ENCODE data around the gene DHFR.
"Not testable (repeated sequence)": the region's sequence is repeated elsewhere in the genome, so short reads cannot be mapped to it uniquely, and the experiment has no call there.

DHFR gene

GRCh38 chr5:80597500-80597899, 57.3 kb downstream of the DHFR start:
- H3K27ac ChIP-seq: no peak overlapping the region
- no peak for TF ChIP-seq CTCF (IDR thresholded peaks at IDR 0.05)
- TF ChIP-seq ZFX (IDR thresholded peaks at IDR 0.05; ENCODE audit: borderline replicate concordance): no peak

GRCh38 chr5:80594810-80595209, 60.0 kb downstream of the DHFR start:
- H3K27ac ChIP-seq: no peak overlapping the region
- no peak for TF ChIP-seq ZFX (IDR thresholded peaks at IDR 0.05; ENCODE audit: borderline replicate concordance)
- no peak for TF ChIP-seq CTCF (IDR thresholded peaks at IDR 0.05)

- H3K27ac ChIP-seq: no peak overlapping the region
- TF ChIP-seq ZFX (IDR thresholded peaks at IDR 0.05; ENCODE audit: borderline replicate concordance) (no peak), CTCF (IDR thresholded peaks at IDR 0.05) (no peak)
Measured at GRCh38 chr5:80592761-80593160, 62.0 kb downstream of the DHFR start.

GRCh38 chr5:80592105-80592504, 62.7 kb downstream of the DHFR start:
- TF ChIP-seq ZFX (IDR thresholded peaks at IDR 0.05; ENCODE audit: borderline replicate concordance): no peak
- H3K27ac ChIP-seq: no peak overlapping the region

GRCh38 chr5:80591352-80591751, 63.4 kb downstream of the DHFR start:
- no peak for TF ChIP-seq ZFX (IDR thresholded peaks at IDR 0.05; ENCODE audit: borderline replicate concordance)
- no peak for TF ChIP-seq CTCF (IDR thresholded peaks at IDR 0.05)
- no peak overlapping the region for H3K27ac ChIP-seq

GRCh38 chr5:80590766-80591165, 64.0 kb downstream of the DHFR start:
- TF ChIP-seq ZFX (IDR thresholded peaks at IDR 0.05; ENCODE audit: borderline replicate concordance): no peak
- TF ChIP-seq CTCF (IDR thresholded peaks at IDR 0.05): no peak
- H3K27ac ChIP-seq: no peak overlapping the region

GRCh38 chr5:80588858-80589540, 65.8 kb downstream of the DHFR start:
- TF ChIP-seq CTCF (IDR thresholded peaks at IDR 0.05): no peak
- TF ChIP-seq ZFX (IDR thresholded peaks at IDR 0.05; ENCODE audit: borderline replicate concordance): no peak

GRCh38 chr5:80584770-80585169, 70.0 kb downstream of the DHFR start:
- no peak overlapping the region for H3K27ac ChIP-seq
- no peak for TF ChIP-seq ZFX (IDR thresholded peaks at IDR 0.05; ENCODE audit: borderline replicate concordance)
- no peak for TF ChIP-seq CTCF (IDR thresholded peaks at IDR 0.05)

More at GRCh38 chr5:80588858-80589540, 65.8 kb downstream of the DHFR start:
- H3K27ac ChIP-seq: no peak overlapping the region

GRCh38 chr5:80580291-80580690, 74.5 kb downstream of the DHFR start:
- not testable (repeated sequence) for H3K27ac ChIP-seq
